Measurements from ENCODE around the gene RELCH.

GRCh38 chr18:62318228-62319180 is 131.4 kb downstream of the RELCH start:
- TF ChIP-seq GATA2 (IDR thresholded peaks at IDR 0.05; ENCODE audit: low read depth, low read length) (no peak), GATA3 (IDR thresholded peaks at IDR 0.05; ENCODE audit: low read depth, low read length) (no peak)

Data from SH-SY5Y (cell line).